ENCODE results near the gene SLC29A2.

DNA sequence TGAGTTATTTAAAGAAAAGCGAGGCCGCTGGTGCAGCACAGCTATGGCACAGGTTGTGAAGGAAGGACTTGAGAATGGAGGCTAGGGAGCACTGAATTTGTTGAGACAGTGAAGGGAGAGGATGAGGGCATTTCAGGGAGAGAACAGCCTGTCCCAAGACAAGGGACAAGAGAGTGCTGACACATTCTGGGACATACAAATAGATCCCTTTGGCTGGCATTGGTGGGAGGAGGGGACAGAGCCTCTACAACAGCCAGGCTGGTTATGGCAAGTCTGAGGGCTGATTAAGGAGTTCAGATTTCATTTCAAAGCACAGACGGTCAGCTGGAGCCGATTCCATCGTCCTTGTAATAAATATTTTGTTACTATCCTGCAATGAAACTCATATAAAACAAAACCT lies 1.7 kb upstream of the SLC29A2 start:
- no peak for TF ChIP-seq CTCF (conservative IDR thresholded peaks at IDR 0.05 in 1 of 2, IDR thresholded peaks at IDR 0.05 in 1 of 2; ENCODE audit: extremely low read depth in 1 of 2, insufficient read depth in 1 of 2, low read depth in 1 of 2, low read length in 2 of 2)
- no peak for TF ChIP-seq EZH2 (IDR thresholded peaks at IDR 0.05; ENCODE audit: borderline replicate concordance, low read length)
